WTC11 (cell line): ENCODE results near the gene ZFPM1. TPM values are rescaled to one million over a fixed set of nuclear protein-coding genes. Genes with fewer than 3 reads are reported as not detected.

Experiments
- ATAC-seq: fragments of 200-7000 bp; cut with Tn5 transposase; 2 replicates; pipeline ENCODE4 v1.10.0; 2021; ENCODE audit warnings: mild to moderate bottlenecking, moderate library complexity
- CTCF ChIA-PET: fragments of 300-600 bp; sonication (Branson Sonifier 250); formaldehyde crosslinking; loops from one replicate; lab custom pipeline; 2021; ENCODE audit warnings: antibody characterized with exemption; lab: Charles Lee
- POLR2A ChIA-PET: fragments of 350-600 bp; sonication (Branson Sonifier 250); formaldehyde crosslinking; loops from one replicate; lab custom pipeline; 2021; ENCODE audit warnings: antibody characterized with exemption; lab: Charles Lee
- DNase-seq: peaks from one replicate; pipeline ENCODE4 v3.0.0; 2021; ENCODE audit warnings: low spot score
- H3K27ac Mint-ChIP-seq: 2 replicates; pipeline ENCODE4 v1.8.0; 2021; ENCODE audit warnings: mixed read lengths
- H3K27me3 Mint-ChIP-seq: 2 replicates; pipeline ENCODE4 v1.8.0; 2021; ENCODE audit warnings: low read depth, mild to moderate bottlenecking, moderate library complexity, mixed read lengths
- H3K36me3 Mint-ChIP-seq: 2 replicates; pipeline ENCODE4 v1.8.0; 2021; ENCODE audit warnings: mixed read lengths
- H3K4me1 Mint-ChIP-seq: 2 replicates; pipeline ENCODE4 v1.8.0; 2022; ENCODE audit warnings: mixed read lengths
- H3K4me3 Mint-ChIP-seq: 2 replicates; pipeline ENCODE4 v1.8.0; 2021; ENCODE audit warnings: mild to moderate bottlenecking, moderate library complexity, mixed read lengths
- H3K9me3 Mint-ChIP-seq: 2 replicates; pipeline ENCODE4 v1.8.0; 2021; ENCODE audit warnings: mixed read lengths
- CREB1 ChIP-seq: sonication (generic); formaldehyde crosslinking; IDR thresholded peaks from 2 replicates; pipeline ENCODE4 v1.8.0; 2023; ENCODE audit warnings: mild to moderate bottlenecking, missing genetic modification reagents
- GTF2I ChIP-seq: fragments of 250-450 bp; sonication (Bioruptor Pico); conservative IDR thresholded peaks from 2 replicates; pipeline ENCODE4 v1.4.0; 2021; ENCODE audit warnings: mild to moderate bottlenecking
- OVOL2 ChIP-seq: fragments of 250-450 bp; sonication (Bioruptor Pico); IDR thresholded peaks from 2 replicates; pipeline ENCODE4 v1.9.0; 2021; ENCODE audit warnings: mild to moderate bottlenecking, borderline replicate concordance
- PRRX2 ChIP-seq: fragments of 250-450 bp; sonication (Bioruptor Pico); IDR thresholded peaks from 2 replicates; pipeline ENCODE4 v1.8.0; 2021; ENCODE audit warnings: mild to moderate bottlenecking
- RORB ChIP-seq: fragments of 250-450 bp; sonication (Bioruptor Pico); IDR thresholded peaks from 2 replicates; pipeline ENCODE4 v1.9.0; 2021; ENCODE audit warnings: mild to moderate bottlenecking
- ZNF317 ChIP-seq: sonication (generic); formaldehyde crosslinking; IDR thresholded peaks from 2 replicates; pipeline ENCODE4 v1.8.1; 2023; ENCODE audit warnings: low read depth, mild to moderate bottlenecking, moderate library complexity, missing genetic modification reagents, borderline replicate concordance
- ZNF396 ChIP-seq: fragments of 250-450 bp; sonication (Bioruptor Pico); IDR thresholded peaks from 2 replicates; pipeline ENCODE4 v1.8.0; 2021; ENCODE audit warnings: mild to moderate bottlenecking, moderate library complexity, borderline replicate concordance
- ZNF416 ChIP-seq: fragments of 250-450 bp; sonication (Bioruptor Pico); IDR thresholded peaks from 2 replicates; pipeline ENCODE4 v1.9.0; 2021; ENCODE audit warnings: mild to moderate bottlenecking, inconsistent platforms
- ZNF423 ChIP-seq: fragments of 250-450 bp; sonication (Bioruptor Pico); IDR thresholded peaks from 2 replicates; pipeline ENCODE4 v2.1.2; 2022; ENCODE audit warnings: mild to moderate bottlenecking, moderate library complexity
- ZNF425 ChIP-seq: fragments of 250-450 bp; sonication (Bioruptor Pico); conservative IDR thresholded peaks from 2 replicates; pipeline ENCODE4 v1.9.0; 2021; ENCODE audit warnings: mild to moderate bottlenecking
- ZNF512 ChIP-seq: sonication (generic); formaldehyde crosslinking; IDR thresholded peaks from 2 replicates; pipeline ENCODE4 v1.8.1; 2022; ENCODE audit warnings: missing genetic modification reagents, borderline replicate concordance
- total RNA-seq: library from RNA; stranded (reverse); gene quantifications from 3 replicates; pipeline ENCODE4 v1.2.3, GENCODE V29; 2021
- TF ChIP-seq, protein P1 (sequence below): sonication (generic); formaldehyde crosslinking; IDR thresholded peaks from 2 replicates; pipeline ENCODE4 v1.8.1; 2023; ENCODE audit warnings: mild to moderate bottlenecking, moderate library complexity, missing genetic modification reagents
- TF ChIP-seq, protein P2 (sequence below): sonication (generic); formaldehyde crosslinking; IDR thresholded peaks from 2 replicates; pipeline ENCODE4 v1.8.0; 2022; ENCODE audit warnings: mild to moderate bottlenecking, missing genetic modification reagents
- TF ChIP-seq, protein P3 (sequence below): fragments of 250-450 bp; sonication (Bioruptor Pico); IDR thresholded peaks from 2 replicates; pipeline ENCODE4 v2.1.2; 2022; ENCODE audit warnings: mild to moderate bottlenecking, moderate library complexity
- TF ChIP-seq, protein P4 (sequence below): sonication (generic); formaldehyde crosslinking; IDR thresholded peaks from 2 replicates; pipeline ENCODE4 v1.8.0; 2022; ENCODE audit warnings: mild to moderate bottlenecking, missing genetic modification reagents

Gene ZFPM1
- total RNA-seq, 1 experiment from 2014 or later, result 9.3 TPM

DNA sequence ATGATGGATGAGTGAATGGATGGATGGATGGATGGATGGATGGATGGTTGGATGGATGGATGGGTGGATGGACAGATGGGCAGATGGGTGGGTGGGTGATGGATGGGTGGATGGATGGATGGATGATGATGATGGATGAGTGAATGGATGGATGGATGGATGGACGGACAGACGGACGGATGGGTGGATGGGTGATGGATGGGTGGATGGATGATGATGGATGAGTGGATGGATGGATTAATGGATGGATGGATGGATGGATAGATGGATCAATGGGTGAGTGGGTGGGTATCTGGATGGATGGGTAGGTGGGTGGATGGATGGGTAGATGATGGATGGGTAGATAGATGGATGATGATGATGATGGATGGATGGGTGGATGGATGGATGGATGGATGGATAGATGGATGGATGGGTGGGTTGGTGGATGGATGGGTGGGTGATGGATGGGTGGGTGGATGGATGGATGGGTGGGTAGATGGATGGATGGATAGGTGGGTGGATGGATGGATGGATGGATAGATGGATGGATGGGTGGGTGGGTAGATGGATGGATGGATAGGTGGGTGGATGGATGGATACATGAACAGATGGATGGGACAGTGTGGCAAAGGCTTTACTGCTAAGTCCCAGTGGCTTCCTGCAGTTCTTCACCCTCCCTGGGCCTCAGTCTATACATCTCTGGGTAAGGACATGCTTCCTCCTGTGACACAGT lies 30.2 kb upstream of the ZFPM1 start:
- Mint-ChIP-seq H3K9me3 (no peaks in the 10 kb centered on the region), H3K4me1 (no peaks in the 10 kb centered on the region), H3K27ac (no peak overlapping the region), H3K27me3 (no peaks in the 10 kb centered on the region; the same call in 1 of the 2 replicates), H3K36me3 (no peaks in the 10 kb centered on the region), H3K4me3 (no peak overlapping the region)
- CTCF ChIA-PET, result interaction anchor here (1.9 kb wide), 1 partner anchor 14 kb away, joined by 12 read pairs; no protein-coding TSS in a partner anchor
- ATAC-seq, result no peak
- TF ChIP-seq, protein P1, sequence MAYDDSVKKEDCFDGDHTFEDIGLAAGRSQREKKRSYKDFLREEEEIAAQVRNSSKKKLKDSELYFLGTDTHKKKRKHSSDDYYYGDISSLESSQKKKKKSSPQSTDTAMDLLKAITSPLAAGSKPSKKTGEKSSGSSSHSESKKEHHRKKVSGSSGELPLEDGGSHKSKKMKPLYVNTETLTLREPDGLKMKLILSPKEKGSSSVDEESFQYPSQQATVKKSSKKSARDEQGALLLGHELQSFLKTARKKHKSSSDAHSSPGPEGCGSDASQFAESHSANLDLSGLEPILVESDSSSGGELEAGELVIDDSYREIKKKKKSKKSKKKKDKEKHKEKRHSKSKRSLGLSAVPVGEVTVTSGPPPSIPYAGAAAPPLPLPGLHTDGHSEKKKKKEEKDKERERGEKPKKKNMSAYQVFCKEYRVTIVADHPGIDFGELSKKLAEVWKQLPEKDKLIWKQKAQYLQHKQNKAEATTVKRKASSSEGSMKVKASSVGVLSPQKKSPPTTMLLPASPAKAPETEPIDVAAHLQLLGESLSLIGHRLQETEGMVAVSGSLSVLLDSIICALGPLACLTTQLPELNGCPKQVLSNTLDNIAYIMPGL (CRISPR knock-in tag), result no peak
- TF ChIP-seq ZNF512 (CRISPR knock-in tag) (no peak), PRRX2 (CRISPR knock-in tag) (no peak), GTF2I (no peak), RORB (no peak)
- TF ChIP-seq, protein P2, sequence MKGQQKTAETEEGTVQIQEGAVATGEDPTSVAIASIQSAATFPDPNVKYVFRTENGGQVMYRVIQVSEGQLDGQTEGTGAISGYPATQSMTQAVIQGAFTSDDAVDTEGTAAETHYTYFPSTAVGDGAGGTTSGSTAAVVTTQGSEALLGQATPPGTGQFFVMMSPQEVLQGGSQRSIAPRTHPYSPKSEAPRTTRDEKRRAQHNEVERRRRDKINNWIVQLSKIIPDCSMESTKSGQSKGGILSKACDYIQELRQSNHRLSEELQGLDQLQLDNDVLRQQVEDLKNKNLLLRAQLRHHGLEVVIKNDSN, result no peak
- no peak for DNase-seq
- POLR2A ChIA-PET, result no interaction called here

DNA sequence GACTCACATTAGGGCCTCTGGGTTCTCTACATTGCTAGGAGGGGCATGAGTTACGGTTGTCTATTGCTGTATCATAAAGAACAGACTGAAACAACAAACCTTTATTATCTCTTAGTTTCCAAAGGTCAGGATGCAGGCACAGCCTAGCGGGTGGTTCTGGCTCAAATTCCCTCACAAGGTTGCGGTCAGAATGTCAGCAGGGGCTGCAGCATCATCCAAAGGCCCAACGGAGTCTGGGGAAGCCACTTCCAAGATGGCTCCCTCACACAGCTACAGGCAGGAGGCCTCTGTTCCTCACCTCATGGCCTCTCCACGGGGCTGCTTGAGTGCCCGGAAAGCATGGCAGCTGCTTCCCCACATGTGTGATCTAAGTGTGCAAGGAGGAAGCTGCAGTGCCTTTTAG lies 29.6 kb upstream of the ZFPM1 start:
- no peaks in the 10 kb centered on the region for H3K4me1 Mint-ChIP-seq
- ATAC-seq (no peak), DNase-seq (no peak)
- no peaks in the 10 kb centered on the region; the same call in 1 of the 2 replicates for H3K27me3 Mint-ChIP-seq
- H3K27ac Mint-ChIP-seq, result no peak overlapping the region
- H3K4me3 Mint-ChIP-seq, result no peak overlapping the region
- H3K36me3 Mint-ChIP-seq, result no peaks in the 10 kb centered on the region
- TF ChIP-seq OVOL2 (CRISPR knock-in tag) (no peak), ZNF317 (CRISPR knock-in tag) (no peak), ZNF423 (CRISPR knock-in tag) (no peak), ZNF416 (no peak), CREB1 (no peak), ZNF396 (no peak), ZNF425 (CRISPR knock-in tag) (no peak)
- TF ChIP-seq, protein P3, sequence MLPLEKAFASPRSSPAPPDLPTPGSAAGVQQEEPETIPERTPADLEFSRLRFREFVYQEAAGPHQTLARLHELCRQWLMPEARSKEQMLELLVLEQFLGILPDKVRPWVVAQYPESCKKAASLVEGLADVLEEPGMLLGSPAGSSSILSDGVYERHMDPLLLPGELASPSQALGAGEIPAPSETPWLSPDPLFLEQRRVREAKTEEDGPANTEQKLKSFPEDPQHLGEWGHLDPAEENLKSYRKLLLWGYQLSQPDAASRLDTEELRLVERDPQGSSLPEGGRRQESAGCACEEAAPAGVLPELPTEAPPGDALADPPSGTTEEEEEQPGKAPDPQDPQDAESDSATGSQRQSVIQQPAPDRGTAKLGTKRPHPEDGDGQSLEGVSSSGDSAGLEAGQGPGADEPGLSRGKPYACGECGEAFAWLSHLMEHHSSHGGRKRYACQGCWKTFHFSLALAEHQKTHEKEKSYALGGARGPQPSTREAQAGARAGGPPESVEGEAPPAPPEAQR (CRISPR knock-in tag), result no peak
- TF ChIP-seq, protein P4, sequence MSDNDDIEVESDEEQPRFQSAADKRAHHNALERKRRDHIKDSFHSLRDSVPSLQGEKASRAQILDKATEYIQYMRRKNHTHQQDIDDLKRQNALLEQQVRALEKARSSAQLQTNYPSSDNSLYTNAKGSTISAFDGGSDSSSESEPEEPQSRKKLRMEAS (CRISPR knock-in tag), result no peak
- CTCF ChIA-PET, result interaction anchor here (1.9 kb wide), 1 partner anchor 14 kb away, joined by 12 read pairs; no protein-coding TSS in a partner anchor
- H3K9me3 Mint-ChIP-seq, result no peaks in the 10 kb centered on the region
- POLR2A ChIA-PET, result no interaction called here
